Stimulated activated naive CD4-positive, alpha-beta T cell (primary cell): ENCODE measurements around the gene PTPRD.

Experiments
- DNase-seq, 6 experiments: peaks; one replicate each; lab custom pipeline; 2025; lab: John Stamatoyannopoulos, UW

Gene PTPRD

DNA sequence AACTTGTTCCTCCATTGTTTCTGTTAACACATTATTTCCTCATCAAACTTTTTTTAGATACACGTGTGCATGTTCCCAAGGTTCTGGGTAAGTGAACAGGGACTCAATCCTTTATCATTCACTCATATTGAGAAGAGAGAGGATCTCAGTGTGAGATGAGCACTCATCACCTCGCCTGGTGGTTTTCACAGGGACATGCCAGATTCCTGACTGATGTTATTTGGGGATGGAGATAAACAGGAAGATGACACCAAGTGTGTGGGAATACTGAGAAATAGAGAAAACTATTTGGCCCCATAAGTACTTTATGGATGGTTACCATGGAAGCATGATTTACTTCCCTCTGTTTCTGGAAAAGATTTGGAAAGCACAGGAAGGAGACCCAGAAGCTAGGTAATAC, 2279.9 kb downstream of the PTPRD start:
- DNase-seq: no peak

- no peak for DNase-seq
Observed at GRCh38 chr9:8332331-8332650, 2280.5 kb downstream of the PTPRD start.

- DNase-seq: no peak
Observed at GRCh38 chr9:8331507-8332330, 2281.1 kb downstream of the PTPRD start.

DNA sequence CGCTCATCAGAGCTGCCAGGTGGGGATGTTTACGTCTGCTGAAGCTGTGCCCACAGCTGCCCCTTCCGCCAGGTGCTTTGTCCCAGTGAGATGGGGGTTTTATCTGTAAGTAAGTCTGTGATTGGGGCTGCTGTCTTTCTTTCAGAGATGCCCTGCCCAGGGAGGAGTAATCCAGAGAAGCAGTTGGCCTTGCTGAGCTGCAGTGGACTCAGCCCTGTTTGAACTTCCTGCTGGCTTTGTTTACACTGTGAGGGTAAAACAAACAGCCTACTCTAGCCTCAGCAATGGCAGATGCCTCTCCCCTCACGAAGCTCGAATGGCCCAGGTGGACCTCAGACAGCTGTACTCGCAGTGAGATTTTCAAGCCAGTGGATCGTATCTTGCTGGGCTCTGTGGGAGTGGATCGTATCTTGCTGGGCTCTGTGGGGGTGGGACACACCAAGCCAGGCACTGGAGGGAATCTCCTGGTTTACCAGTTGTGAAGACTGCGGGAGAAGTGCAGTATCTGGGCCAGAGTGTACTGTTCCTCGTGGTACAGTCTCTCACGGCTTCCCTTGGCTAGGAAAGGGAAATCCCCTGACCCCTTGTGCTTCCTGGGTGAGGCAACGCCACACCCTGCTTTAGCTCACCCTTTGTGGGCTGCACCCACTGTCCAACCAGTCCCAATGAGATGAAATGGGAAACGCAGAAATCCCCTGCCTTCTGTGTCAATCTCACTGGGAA, 2283.1 kb downstream of the PTPRD start:
- no peak for DNase-seq

DNA sequence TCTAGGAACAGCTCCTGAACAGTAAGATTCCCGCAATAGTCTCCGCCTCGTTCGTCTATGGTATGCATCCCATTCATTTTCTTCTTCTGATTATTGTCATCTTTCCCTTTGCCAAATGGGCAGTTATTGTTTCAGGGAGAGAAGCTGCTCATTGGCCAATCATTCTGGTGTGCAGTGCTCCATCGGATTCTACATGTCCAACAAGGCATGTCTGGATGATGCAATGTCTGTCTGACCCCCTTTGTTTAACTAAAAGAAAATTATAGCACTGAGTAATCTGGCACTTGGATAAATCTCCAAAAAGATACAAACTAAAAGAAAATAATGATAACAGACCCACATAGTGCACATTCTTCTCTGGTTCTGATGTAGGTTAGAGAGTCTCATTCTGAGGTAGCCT, 2297.6 kb downstream of the PTPRD start:
- DNase-seq: no peak

- no peak for DNase-seq
Observed at GRCh38 chr9:8309258-8309657, 2303.5 kb downstream of the PTPRD start.

DNA sequence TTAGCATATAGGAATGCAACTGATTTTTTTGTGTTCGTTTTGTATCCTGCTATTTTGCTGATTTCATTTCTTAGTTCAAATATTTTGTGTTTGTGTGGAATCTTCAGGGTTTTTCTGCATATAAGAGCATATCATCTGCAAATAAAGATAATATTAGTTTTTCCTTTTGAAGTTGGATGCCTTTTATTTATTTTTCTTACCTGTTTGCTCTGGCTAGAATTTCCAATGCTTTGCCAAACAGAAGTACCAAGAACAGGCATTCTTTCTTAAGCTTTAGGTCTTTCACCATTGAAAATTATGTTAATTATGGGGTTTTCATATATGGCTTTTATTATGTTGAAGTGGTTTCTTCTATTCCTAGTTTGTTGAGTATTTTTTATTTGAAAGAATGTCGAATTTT, 2308.1 kb downstream of the PTPRD start:
- DNase-seq: no peak

GRCh38 chr9:8301296-8301695, 2311.5 kb downstream of the PTPRD start:
- no peak for DNase-seq

- DNase-seq: no peak
Observed at GRCh38 chr9:8297047-8297446, 2315.8 kb downstream of the PTPRD start.

GRCh38 chr9:8292657-8293056, 2320.1 kb downstream of the PTPRD start:
- DNase-seq: no peak

- no peak for DNase-seq
Observed at GRCh38 chr9:8289681-8290080, 2323.1 kb downstream of the PTPRD start.

DNA sequence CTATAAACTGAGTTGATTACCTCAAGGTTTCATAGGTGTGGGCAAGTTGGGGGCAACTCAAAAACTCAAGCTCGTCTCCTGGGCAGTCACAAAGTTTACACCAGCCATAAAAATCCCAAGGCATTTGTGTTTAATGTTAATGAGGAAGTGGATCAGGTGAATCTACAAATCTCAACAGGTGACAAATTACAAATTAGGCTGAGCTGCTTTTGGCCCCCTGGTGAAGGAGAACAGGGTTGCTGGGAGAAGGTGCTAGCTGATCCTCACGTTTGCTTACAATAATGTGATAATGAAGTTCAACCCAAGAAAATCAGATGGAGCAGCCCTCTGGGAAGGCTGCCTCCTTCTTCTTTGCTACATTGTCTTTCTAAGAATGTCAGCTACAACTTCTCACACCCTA, 2324.8 kb downstream of the PTPRD start:
- DNase-seq: no peak

- no peak for DNase-seq
Observed at GRCh38 chr9:8287501-8287900, 2325.3 kb downstream of the PTPRD start.

GRCh38 chr9:8284884-8285283, 2327.9 kb downstream of the PTPRD start:
- DNase-seq: no peak

GRCh38 chr9:8282535-8282934, 2330.3 kb downstream of the PTPRD start:
- DNase-seq: no peak

GRCh38 chr9:8280811-8281210, 2332.0 kb downstream of the PTPRD start:
- no peak for DNase-seq

DNA sequence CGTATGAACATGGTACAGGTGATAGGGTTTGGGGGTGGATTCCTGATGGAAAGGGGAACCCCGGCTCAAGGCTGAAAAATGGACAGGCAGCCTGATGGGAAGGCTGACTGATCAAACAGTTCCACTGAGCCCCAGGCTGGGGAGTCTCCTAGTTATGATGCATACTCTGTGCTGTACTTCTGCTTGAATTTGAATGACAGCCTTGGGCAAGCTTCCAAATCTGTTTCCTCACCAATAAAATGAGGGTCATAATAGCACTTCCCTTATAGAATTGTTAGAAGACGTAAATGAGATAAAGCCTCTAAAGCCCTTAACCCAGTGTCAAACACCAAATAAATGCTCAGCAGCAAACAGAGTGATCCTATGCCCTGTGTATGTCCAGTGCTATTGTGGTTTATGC, 2334.8 kb downstream of the PTPRD start:
- no peak for DNase-seq

DNA sequence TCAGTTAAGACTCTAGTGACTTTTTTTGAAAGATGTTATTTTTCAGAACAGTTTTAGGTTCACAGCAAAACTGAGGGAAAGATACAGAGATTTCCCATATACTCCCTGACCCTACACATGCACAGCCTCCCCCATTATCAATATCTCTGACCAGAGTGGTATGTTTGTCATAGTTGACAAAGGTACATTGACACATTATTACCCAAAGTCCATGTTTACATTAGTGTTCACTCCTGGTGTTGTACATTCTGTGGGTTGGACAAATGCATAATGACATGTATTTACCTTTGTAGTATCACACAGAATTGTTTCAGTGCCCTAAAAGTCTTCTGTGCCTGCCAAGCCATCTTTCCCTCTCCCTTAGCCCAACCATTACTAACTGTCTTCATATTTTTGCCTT, 2342.6 kb downstream of the PTPRD start:
- no peak for DNase-seq

DNA sequence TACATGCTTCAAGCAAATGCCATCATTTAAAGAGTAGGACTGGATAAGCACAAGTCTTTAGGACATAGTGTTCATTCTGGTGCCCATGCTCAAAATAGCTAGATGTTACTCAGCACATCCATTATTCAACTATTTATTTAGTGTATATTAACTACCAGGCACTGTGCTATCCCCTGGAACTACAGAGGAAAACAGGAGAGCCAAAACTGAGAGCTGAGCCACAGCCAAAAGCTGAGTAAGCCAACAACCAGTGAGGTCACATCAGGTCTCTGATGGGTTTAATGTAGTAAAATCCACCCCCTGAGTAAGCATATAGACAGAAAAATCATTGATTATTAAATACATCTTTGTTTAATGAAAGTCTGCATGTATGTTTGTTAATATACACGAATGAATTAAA, 2343.9 kb downstream of the PTPRD start:
- no peak for DNase-seq

GRCh38 chr9:8268216-8268878, 2344.5 kb downstream of the PTPRD start:
- no peak for DNase-seq

DNA sequence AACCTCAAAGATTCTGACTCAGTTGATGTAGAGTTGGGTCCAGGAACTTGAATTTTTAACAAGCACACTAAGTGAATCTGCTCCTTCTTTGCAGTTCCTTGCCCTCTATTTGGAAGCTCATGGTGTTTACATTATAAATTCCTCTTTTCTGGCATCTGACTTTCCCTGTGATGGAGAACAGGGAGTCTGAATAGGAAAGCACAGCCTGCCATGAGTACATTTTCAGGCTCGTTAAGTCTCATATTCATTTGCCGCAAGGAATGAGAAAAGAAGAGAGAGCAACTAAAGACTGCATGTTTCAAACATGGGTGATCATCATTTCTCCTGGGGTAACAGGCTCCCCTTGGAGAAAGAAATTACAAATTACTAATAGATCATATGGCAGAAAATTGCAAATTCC, 2345.2 kb downstream of the PTPRD start:
- DNase-seq: no peak

DNA sequence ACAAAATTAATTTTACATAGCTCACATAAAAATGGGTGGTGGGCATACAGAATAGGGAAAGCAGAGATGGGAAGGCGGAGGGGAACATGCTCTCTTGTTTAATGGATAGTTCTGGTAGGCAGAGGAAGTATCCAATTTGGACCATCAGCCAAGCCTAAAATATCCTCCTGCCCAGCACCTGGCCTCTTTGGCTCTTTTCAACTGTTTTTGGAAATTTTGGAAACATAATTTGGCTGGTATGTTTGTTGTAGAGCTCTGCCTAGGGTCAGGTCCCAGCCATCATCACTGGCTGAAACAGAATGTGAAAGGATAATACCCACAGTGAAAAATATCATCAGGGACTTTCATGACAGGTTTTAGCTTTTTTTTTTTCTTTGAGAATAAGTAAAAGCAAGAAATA, 2345.9 kb downstream of the PTPRD start:
- no peak for DNase-seq

GRCh38 chr9:8265281-8265680, 2347.5 kb downstream of the PTPRD start:
- no peak for DNase-seq
